Tibial artery (tissue), 4 donors: ENCODE results near the gene GLP1R.
A peak's percentile ranks its signal among the peaks of the same experiment; 100 is the strongest.

Source experiments
- DNase-seq, 2 donors: peaks; one replicate each; pipeline ENCODE4 v3.0.0-alpha.2; 2019
- H3K27ac ChIP-seq, 2 donors: fragments of 200-600 bp; sonication (generic) in 1 of 2; 1 replicate in 1 of 2; 2 replicates in 1 of 2; pipeline ENCODE4 v1.5.1; 2018 to 2019; ENCODE audit warnings: mild to moderate bottlenecking in 1 of 2
- H3K27me3 ChIP-seq, 2 donors: fragments of 200-600 bp; sonication (generic) in 1 of 2; one replicate each; pipeline versions ENCODE4 v1.5.1 to v1.6.0; 2016 to 2019
- H3K36me3 ChIP-seq, 3 donors: fragments of 200-600 bp; sonication (generic) in 2 of 3; one replicate each; pipeline ENCODE4 v1.5.1; 2016 to 2019; ENCODE audit warnings: mild to moderate bottlenecking in 2 of 3
- H3K4me1 ChIP-seq, 4 donors: fragments of 200-600 bp; sonication (generic) in 2 of 4; 1 replicate in 3 of 4; 2 replicates in 1 of 4; pipeline ENCODE4 v1.5.1; 2016 to 2019
- H3K4me3 ChIP-seq, 2 donors: fragments of 200-600 bp; sonication (generic) in 1 of 2; 1 replicate in 1 of 2; 2 replicates in 1 of 2; pipeline ENCODE4 v1.5.1; 2018 to 2019; ENCODE audit warnings: mild to moderate bottlenecking in 2 of 2
- H3K9me3 ChIP-seq, 3 donors: fragments of 200-600 bp; sonication (generic) in 1 of 3; one replicate each; pipeline ENCODE4 v1.5.1; 2016 to 2019
- intact Hi-C: fragments of 100-400 bp; cut with DNase I; formaldehyde crosslinking; loops from one replicate; pipeline ENCODE4 v1.15.0; 2023; ENCODE audit warnings: low total_unique reads
- TF ChIP-seq, protein P1 (sequence below), 2 experiments: fragments of 200-600 bp in 1 of 2; fragments of 450-650 bp in 1 of 2; IDR thresholded peaks; one replicate each; pipeline ENCODE4 v1.5.1; 2017 to 2019; ENCODE audit warnings: antibody characterized with exemption in 2 of 2, mild to moderate bottlenecking in 1 of 2, moderate library complexity in 1 of 2

Gene GLP1R

DNA sequence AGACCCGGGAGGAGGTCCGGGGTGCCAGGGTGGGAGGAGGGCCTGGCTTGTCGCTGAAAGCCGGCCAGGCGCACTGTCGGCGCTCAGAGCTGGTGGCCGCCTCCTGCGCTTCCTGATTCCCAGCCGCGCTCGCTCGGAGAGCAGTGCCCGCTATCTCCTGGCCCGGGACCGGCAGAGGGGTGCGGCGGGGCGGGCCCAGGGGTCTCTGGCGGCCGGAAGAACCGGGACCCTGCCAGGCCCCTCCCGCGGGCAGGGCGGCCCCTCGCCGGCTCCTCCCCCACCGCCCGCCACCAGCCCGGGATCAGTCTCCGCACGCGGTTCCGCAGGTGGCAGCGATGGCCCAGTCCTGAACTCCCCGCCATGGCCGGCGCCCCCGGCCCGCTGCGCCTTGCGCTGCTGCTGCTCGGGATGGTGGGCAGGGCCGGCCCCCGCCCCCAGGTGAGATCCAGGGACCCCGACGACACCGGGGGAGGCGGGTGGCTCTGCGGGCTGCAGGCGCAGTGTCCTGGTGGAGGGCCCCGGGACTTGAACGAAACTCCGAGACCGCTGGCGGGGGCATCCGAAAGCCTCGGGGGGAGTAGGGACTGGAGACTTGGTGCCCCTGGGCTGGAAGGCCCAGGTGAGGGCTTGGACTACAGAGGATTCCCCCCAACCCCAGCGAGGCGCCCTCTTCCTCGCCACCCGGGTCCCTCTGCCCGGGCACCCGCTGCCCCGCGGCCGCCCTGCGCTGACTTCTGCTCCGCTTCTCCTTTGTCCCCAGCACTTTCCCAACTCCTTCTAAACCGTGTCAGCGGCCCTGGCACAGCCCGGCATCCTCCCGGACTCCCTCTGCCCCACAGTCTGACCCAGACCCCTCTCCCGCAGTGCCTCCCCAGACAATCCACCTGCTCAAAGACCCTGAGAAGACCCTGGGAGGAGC is at the start of gene GLP1R:
Gene GLP1R (plus strand): TSS at position 301 of the 919 bp plus-strand sequence. CDS start 60 bp downstream, at position 361.
- Histone ChIP-seq H3K27me3 (peaks cover 0 to 56% of the 10 kb centered on the region in 2 donors), H3K36me3 (no peaks in the 10 kb centered on the region), H3K4me3 (peak within 1 kb of the TSS; percentile 27 to 44), H3K4me1 (peaks cover 0 to 13% (median 11%) of the 10 kb centered on the region in 4 donors), H3K9me3 (no peaks in the 10 kb centered on the region), H3K27ac (no peak within 1 kb of the TSS)
- intact Hi-C loops, result no loop called here
- DNase-seq, result peak in 1 of 2 donors; percentile 60
- TF ChIP-seq, protein P1, sequence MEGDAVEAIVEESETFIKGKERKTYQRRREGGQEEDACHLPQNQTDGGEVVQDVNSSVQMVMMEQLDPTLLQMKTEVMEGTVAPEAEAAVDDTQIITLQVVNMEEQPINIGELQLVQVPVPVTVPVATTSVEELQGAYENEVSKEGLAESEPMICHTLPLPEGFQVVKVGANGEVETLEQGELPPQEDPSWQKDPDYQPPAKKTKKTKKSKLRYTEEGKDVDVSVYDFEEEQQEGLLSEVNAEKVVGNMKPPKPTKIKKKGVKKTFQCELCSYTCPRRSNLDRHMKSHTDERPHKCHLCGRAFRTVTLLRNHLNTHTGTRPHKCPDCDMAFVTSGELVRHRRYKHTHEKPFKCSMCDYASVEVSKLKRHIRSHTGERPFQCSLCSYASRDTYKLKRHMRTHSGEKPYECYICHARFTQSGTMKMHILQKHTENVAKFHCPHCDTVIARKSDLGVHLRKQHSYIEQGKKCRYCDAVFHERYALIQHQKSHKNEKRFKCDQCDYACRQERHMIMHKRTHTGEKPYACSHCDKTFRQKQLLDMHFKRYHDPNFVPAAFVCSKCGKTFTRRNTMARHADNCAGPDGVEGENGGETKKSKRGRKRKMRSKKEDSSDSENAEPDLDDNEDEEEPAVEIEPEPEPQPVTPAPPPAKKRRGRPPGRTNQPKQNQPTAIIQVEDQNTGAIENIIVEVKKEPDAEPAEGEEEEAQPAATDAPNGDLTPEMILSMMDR (IDR thresholded peaks at IDR 0.05), result no peak

DNA sequence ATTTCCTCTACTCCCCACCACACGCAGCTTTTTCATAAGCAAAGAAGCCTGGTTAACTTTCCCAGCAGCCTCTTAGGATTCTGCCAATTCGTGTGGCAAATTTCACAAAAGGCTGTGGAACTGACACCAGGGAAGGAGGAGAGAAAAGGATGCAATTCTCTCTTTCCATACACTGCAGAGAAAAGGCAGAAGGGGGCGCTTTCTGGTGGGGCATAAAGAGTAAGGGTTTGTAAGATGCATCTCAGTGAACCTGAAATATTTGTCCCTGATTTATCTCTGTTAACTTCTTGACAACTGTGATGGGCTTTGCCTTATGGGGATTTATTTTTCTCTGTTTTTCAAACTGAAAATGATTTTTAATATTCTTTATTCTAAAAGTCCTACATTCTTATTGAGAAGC is 45.5 kb upstream of the GLP1R start:
- no peak for DNase-seq
- Histone ChIP-seq H3K36me3 (no peaks in the 10 kb centered on the region), H3K4me3 (no peak overlapping the region), H3K4me1 (no peaks in the 10 kb centered on the region), H3K27me3 (no peaks in the 10 kb centered on the region), H3K27ac (no peak overlapping the region), H3K9me3 (no peaks in the 10 kb centered on the region)
- TF ChIP-seq, protein P1 (IDR thresholded peaks at IDR 0.05), result no peak
- intact Hi-C loops, result no loop called here

DNA sequence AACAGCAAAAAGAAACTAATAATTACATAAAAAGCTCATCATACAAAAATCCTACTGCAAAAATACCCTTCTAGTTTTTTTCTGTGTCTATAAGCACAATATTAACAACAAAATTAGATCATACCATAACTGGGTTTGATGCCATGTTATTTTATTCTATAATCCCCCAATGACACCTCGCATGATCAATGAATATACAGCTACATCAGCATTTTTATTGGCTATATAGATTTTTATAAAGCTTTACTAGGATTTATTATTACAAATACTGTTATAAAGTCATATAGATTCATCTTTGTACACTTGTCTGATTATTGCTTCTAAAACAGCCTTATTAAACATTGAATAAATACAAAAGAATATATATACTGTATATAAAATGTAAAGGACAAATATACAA is 45.1 kb upstream of the GLP1R start:
- Histone ChIP-seq H3K9me3 (no peaks in the 10 kb centered on the region), H3K27ac (no peak overlapping the region), H3K27me3 (no peaks in the 10 kb centered on the region), H3K4me1 (no peaks in the 10 kb centered on the region), H3K36me3 (no peaks in the 10 kb centered on the region), H3K4me3 (no peak overlapping the region)
- intact Hi-C loops, result no loop called here
- TF ChIP-seq, protein P1 (IDR thresholded peaks at IDR 0.05), result no peak
- no peak for DNase-seq

DNA sequence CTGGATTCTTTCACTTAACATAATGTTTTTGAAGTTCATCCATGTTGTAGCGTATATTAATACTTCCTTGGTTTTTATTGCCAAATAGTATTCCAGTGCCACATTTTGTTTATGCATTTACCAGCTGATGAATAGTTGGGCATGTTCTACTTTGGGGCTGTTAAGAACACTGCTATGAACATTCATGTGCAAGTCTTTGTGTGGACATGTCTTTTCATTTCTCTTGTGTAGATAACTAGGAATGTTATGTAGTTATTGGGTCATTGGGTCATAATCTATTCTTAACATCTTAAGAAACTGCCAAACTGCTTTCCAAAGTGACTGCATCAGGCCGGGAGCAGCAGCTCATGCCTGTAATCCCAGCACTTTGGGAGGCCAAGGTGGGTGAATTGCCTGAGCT is 43.8 kb upstream of the GLP1R start:
- Histone ChIP-seq H3K36me3 (no peaks in the 10 kb centered on the region), H3K27ac (no peak overlapping the region), H3K27me3 (no peaks in the 10 kb centered on the region), H3K4me3 (no peak overlapping the region), H3K9me3 (no peaks in the 10 kb centered on the region), H3K4me1 (no peaks in the 10 kb centered on the region)
- intact Hi-C loops, result no loop called here
- TF ChIP-seq, protein P1 (IDR thresholded peaks at IDR 0.05), result no peak
- no peak for DNase-seq

DNA sequence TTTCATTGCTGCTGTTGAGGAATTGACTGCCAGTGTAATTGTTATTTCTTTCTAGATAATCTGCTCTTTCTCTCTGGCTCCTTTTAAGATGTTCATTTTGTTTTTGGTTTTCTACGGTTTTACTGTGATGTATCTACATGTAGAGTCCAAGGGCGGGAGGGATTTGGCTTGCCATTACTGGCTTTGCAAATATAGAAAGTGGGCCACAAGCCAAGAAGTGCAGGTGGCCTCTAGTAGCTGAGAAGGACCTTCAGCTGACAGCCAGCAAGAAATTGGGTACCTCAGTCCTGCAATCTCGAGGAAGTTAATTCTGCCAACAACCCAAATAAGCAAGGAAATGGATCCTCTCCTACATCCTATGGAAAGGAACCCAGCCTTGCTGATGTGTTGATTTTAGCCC is 42.8 kb upstream of the GLP1R start:
- Histone ChIP-seq H3K9me3 (no peaks in the 10 kb centered on the region), H3K36me3 (no peaks in the 10 kb centered on the region), H3K27me3 (no peaks in the 10 kb centered on the region), H3K27ac (no peak overlapping the region), H3K4me3 (no peak overlapping the region), H3K4me1 (no peaks in the 10 kb centered on the region)
- intact Hi-C loops, result no loop called here
- TF ChIP-seq, protein P1 (IDR thresholded peaks at IDR 0.05), result no peak
- no peak for DNase-seq
